IMR-90 (cell line): Measurements from ENCODE around the gene TGFB1. TPM values are rescaled to one million over a fixed set of nuclear protein-coding genes. Genes with fewer than 3 reads are reported as not detected.

Source experiments
- ATAC-seq: fragments of 200-7000 bp; cut with Tn5 transposase; 2 replicates; pipeline ENCODE4 v1.9.1; 2020; ENCODE audit warnings: low read depth, mild to moderate bottlenecking, moderate library complexity
- BruUV-seq: library from RNA; stranded (reverse); fragments of 400-500 nt; replicated peaks from 2 replicates; lab custom pipeline; 2021; lab: Mats Ljungman, UMichigan
- CTCF ChIA-PET: fragments of 300-600 bp; formaldehyde crosslinking; extraction: SDS; loops from one replicate; lab custom pipeline; 2021; ENCODE audit warnings: antibody characterized with exemption; lab: Yijun Ruan, JAX
- POLR2A ChIA-PET: fragments of 300-600 bp; sonication (Branson Sonifier 250); formaldehyde crosslinking; loops from one replicate; lab custom pipeline; 2022; ENCODE audit warnings: antibody characterized with exemption; ENCODE audit not compliant: unreplicated experiment; lab: Charles Lee
- DNase-seq: peaks from one replicate; pipeline ENCODE4 v3.0.0; 2013
- H2AFZ ChIP-seq: replicated peaks from 2 replicates; pipeline ENCODE3; 2013; ENCODE audit warnings: low read length, mild to moderate bottlenecking; ENCODE audit not compliant: poor library complexity
- H2AK5ac ChIP-seq: 2 replicates; pipeline ENCODE4 v1.6.1; 2013; ENCODE audit warnings: low read depth, low read length, inconsistent platforms
- H2AK9ac ChIP-seq: replicated peaks from 2 replicates; pipeline ENCODE3; 2013; ENCODE audit warnings: mild to moderate bottlenecking, low read depth, low read length, moderate library complexity; ENCODE audit not compliant: poor library complexity
- H2BK120ac ChIP-seq: 2 replicates; pipeline ENCODE4 v1.6.1; 2013; ENCODE audit warnings: low read depth, low read length, inconsistent platforms
- H2BK15ac ChIP-seq: 3 replicates; pipeline ENCODE4 v1.6.1; 2013; ENCODE audit warnings: low read depth, low read length, inconsistent platforms
- H2BK20ac ChIP-seq: 2 replicates; pipeline ENCODE4 v1.6.1; 2013; ENCODE audit warnings: low read depth, mild to moderate bottlenecking, inconsistent platforms, low read length, moderate library complexity
- H2BK5ac ChIP-seq: 2 replicates; pipeline ENCODE4 v1.6.1; 2013; ENCODE audit warnings: mild to moderate bottlenecking, low read depth, low read length, inconsistent platforms; ENCODE audit not compliant: poor library complexity, severe bottlenecking
- H3K14ac ChIP-seq: replicated peaks from 2 replicates; pipeline ENCODE4 v1.6.1; 2013; ENCODE audit warnings: low read depth, low read length, inconsistent platforms
- H3K18ac ChIP-seq: 2 replicates; pipeline ENCODE4 v1.6.1; 2013; ENCODE audit warnings: low read depth, low read length, control low read depth
- H3K23ac ChIP-seq: 2 replicates; pipeline ENCODE4 v1.6.1; 2013; ENCODE audit warnings: low read depth, low read length, inconsistent platforms
- H3K27ac ChIP-seq: 2 replicates; pipeline ENCODE4 v1.5.1; 2013; ENCODE audit warnings: mild to moderate bottlenecking, control low read depth, low read length; ENCODE audit not compliant: insufficient read depth
- H3K27me3 ChIP-seq: 2 replicates; pipeline ENCODE4 v1.6.1; 2013; ENCODE audit warnings: low read length; ENCODE audit not compliant: control insufficient read depth, insufficient read depth
- H3K36me3 ChIP-seq: 2 replicates; pipeline ENCODE4 v1.6.1; 2013; ENCODE audit warnings: low read length, mixed read lengths; ENCODE audit not compliant: control insufficient read depth, insufficient read depth
- H3K4ac ChIP-seq: 2 replicates; pipeline ENCODE4 v1.6.1; 2013; ENCODE audit warnings: low read depth, low read length, inconsistent platforms
- H3K4me1 ChIP-seq: 2 replicates; pipeline ENCODE4 v1.6.1; 2013; ENCODE audit warnings: low read length, mixed read lengths; ENCODE audit not compliant: control insufficient read depth, insufficient read depth
- H3K4me2 ChIP-seq: 2 replicates; pipeline ENCODE4 v1.6.1; 2013; ENCODE audit warnings: low read depth, mild to moderate bottlenecking, control low read depth, low read length, moderate library complexity
- H3K4me3 ChIP-seq: 2 replicates; pipeline ENCODE4 v1.5.1; 2013; ENCODE audit warnings: low read depth, mild to moderate bottlenecking, control low read depth, low read length, moderate library complexity; ENCODE audit not compliant: insufficient read depth
- H3K56ac ChIP-seq: 2 replicates; pipeline ENCODE4 v1.6.1; 2013; ENCODE audit warnings: low read length, inconsistent platforms; ENCODE audit not compliant: insufficient read depth; ENCODE audit errors: extremely low read depth
- H3K79me1 ChIP-seq, 2 experiments: 2 replicates each; pipeline ENCODE4 v1.6.1; 2013; ENCODE audit warnings: low read length in 2 of 2, inconsistent platforms in 1 of 2, low read depth in 1 of 2
- H3K9ac ChIP-seq: 2 replicates; pipeline ENCODE4 v1.6.1; 2013; ENCODE audit warnings: low read depth, low read length, control low read depth
- H3K9me1 ChIP-seq: 2 replicates; pipeline ENCODE4 v1.6.1; 2013; ENCODE audit warnings: low read length, inconsistent platforms; ENCODE audit not compliant: insufficient read depth
- H3K9me3 ChIP-seq: 2 replicates; pipeline ENCODE4 v1.6.1; 2013; ENCODE audit warnings: low read length; ENCODE audit not compliant: control insufficient read depth, insufficient read depth
- H4K20me1 ChIP-seq: 2 replicates; pipeline ENCODE4 v1.6.1; 2013; ENCODE audit warnings: low read length, inconsistent platforms; ENCODE audit not compliant: insufficient read depth
- H4K5ac ChIP-seq: 2 replicates; pipeline ENCODE4 v1.6.1; 2013; ENCODE audit warnings: mild to moderate bottlenecking, low read depth, low read length, control low read depth
- H4K8ac ChIP-seq, 2 experiments: 2 replicates each; pipeline ENCODE4 v1.6.1; 2013; ENCODE audit warnings: low read depth in 2 of 2, low read length in 2 of 2, control low read depth in 1 of 2, inconsistent platforms in 1 of 2
- H4K91ac ChIP-seq: 2 replicates; pipeline ENCODE4 v1.6.1; 2013; ENCODE audit warnings: low read depth, low read length, inconsistent platforms; ENCODE audit not compliant: insufficient read depth
- BHLHE40 ChIP-seq: fragments of 150-350 bp; IDR thresholded peaks from 2 replicates; pipeline ENCODE4 v1.6.1; 2016; ENCODE audit warnings: mild to moderate bottlenecking, low read depth, low read length
- CEBPB ChIP-seq: IDR thresholded peaks from 2 replicates; pipeline ENCODE4 v1.6.1; 2012; ENCODE audit warnings: low read depth, low read length, improper control_type of control experiment
- CHD1 ChIP-seq: IDR thresholded peaks from 2 replicates; pipeline ENCODE4 v1.6.1; 2012; ENCODE audit warnings: low read depth, low read length, improper control_type of control experiment
- FOS ChIP-seq: fragments of 150-350 bp; IDR thresholded peaks from 2 replicates; pipeline ENCODE4 v1.6.1; 2016; ENCODE audit warnings: low read depth, low read length
- MAFK ChIP-seq: IDR thresholded peaks from 2 replicates; pipeline ENCODE4 v1.6.1; 2012; ENCODE audit warnings: low read depth, low read length, improper control_type of control experiment
- MAZ ChIP-seq: IDR thresholded peaks from 2 replicates; pipeline ENCODE4 v1.6.1; 2012; ENCODE audit warnings: low read depth, mild to moderate bottlenecking, low read length, improper control_type of control experiment, moderate library complexity, borderline replicate concordance
- MXI1 ChIP-seq: IDR thresholded peaks from 2 replicates; pipeline ENCODE4 v1.6.1; 2012; ENCODE audit warnings: low read depth, mild to moderate bottlenecking, low read length, moderate library complexity, borderline replicate concordance
- NFE2L2 ChIP-seq: fragments of 150-350 bp; IDR thresholded peaks from 2 replicates; pipeline ENCODE4 v1.6.1; 2016; ENCODE audit warnings: low read depth, mild to moderate bottlenecking, low read length
- POLR2A ChIP-seq: IDR thresholded peaks from 2 replicates; pipeline ENCODE4 v1.6.1; 2012; ENCODE audit warnings: mild to moderate bottlenecking, low read depth, low read length
- RAD21 ChIP-seq: IDR thresholded peaks from 2 replicates; pipeline ENCODE4 v1.6.1; 2012; ENCODE audit warnings: low read length, improper control_type of control experiment
- RCOR1 ChIP-seq: IDR thresholded peaks from 2 replicates; pipeline ENCODE4 v1.6.1; 2012; ENCODE audit warnings: mild to moderate bottlenecking, low read length, improper control_type of control experiment; ENCODE audit not compliant: insufficient replicate concordance
- RFX5 ChIP-seq: IDR thresholded peaks from 2 replicates; pipeline ENCODE4 v1.8.0; 2012; ENCODE audit warnings: low read depth, mild to moderate bottlenecking, low read length, moderate library complexity
- SMC3 ChIP-seq: fragments of 150-350 bp; IDR thresholded peaks from 2 replicates; pipeline ENCODE4 v1.6.1; 2016; ENCODE audit warnings: low read depth, mild to moderate bottlenecking, antibody characterized with exemption, low read length, moderate library complexity
- WGBS, 2 experiments: methylation state at CpG; one replicate each; pipeline versions ENCODE4 v1.1.5 to v1.1.7; 2013; ENCODE audit warnings: missing lambda C conversion rate in 2 of 2; ENCODE audit not compliant: insufficient read length in 1 of 2; ENCODE audit errors: extremely low coverage in 2 of 2; 5-methylcytosine and 5-hydroxymethylcytosine counted together
- dilution Hi-C: fragments of 300-500 bp; cut with HindIII; formaldehyde crosslinking; loops from one replicate; pipeline ENCODE4 v1.14.3; 2018; ENCODE audit warnings: low sequenced_read_pairs; ENCODE audit not compliant: unreplicated experiment
- in situ Hi-C: fragments of 300-500 bp; cut with MboI; formaldehyde crosslinking; loops from 3 replicates; pipeline ENCODE4 v1.14.3; 2019; ENCODE audit warnings: low sequenced_read_pairs, inconsistent platforms, mixed read lengths
- intact Hi-C: fragments of 100-400 bp; cut with micrococcal nuclease; formaldehyde crosslinking; loops from 2 replicates; pipeline ENCODE4 v1.10.0; 2022
- polyA plus RNA-seq, 3 experiments: library from polyadenylated mRNA; depleted of rRNA; stranded (reverse); fragments of >200 nt; gene quantifications; 2 replicates each; pipeline ENCODE4 v1.2.3, GENCODE V29; 2012; ENCODE audit warnings: low replicate concordance in 1 of 3
- total RNA-seq: library from RNA; depleted of rRNA; stranded (reverse); fragments of >200 nt; gene quantifications from 2 replicates; pipeline ENCODE4 v1.2.3, GENCODE V29; 2012
- TF ChIP-seq, protein P1 (sequence below): fragments of 150-350 bp; IDR thresholded peaks from 2 replicates; pipeline ENCODE4 v1.6.1; 2016; ENCODE audit warnings: low read depth, mild to moderate bottlenecking, low read length, moderate library complexity, borderline replicate concordance
- TF ChIP-seq, protein P2 (sequence below): fragments of 150-350 bp; IDR thresholded peaks from 2 replicates; pipeline ENCODE4 v1.6.1; 2017; ENCODE audit warnings: mild to moderate bottlenecking, antibody characterized with exemption, low read length, low read depth
- TF ChIP-seq, protein P3 (sequence below): conservative IDR thresholded peaks from 2 replicates; pipeline ENCODE4 v1.5.1; 2012; ENCODE audit warnings: mild to moderate bottlenecking, low read depth, low read length, improper control_type of control experiment

TGFB1 gene
- total and polyA plus RNA-seq, 2 of the 4 experiments (the other 2 are of a cell fraction), result 3.2 to 26.7 TPM

DNA sequence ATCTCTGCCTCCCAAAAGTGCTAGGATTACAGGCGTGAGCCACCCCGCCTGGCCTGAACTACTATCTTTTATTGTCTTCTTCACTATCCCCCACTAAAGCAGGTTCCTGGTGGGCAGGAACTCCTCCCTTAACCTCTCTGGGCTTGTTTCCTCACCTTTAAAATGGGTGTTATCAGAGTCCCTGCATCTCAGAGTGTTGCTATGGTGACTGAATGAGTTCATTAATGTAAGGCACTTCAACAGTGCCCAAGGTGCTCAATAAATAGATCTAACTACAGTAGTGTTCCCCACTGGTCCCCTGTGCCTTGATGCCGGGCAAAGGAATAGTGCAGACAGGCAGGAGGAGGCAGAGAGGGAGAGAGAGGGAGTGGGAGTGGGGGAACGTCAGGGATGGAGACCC, 23.2 kb downstream of the TGFB1 start:
- intact Hi-C loops (no loop called here), in situ Hi-C loops (no loop called here), dilution Hi-C loops (no loop called here)
- H3K9me1 ChIP-seq, result peaks cover 20% of the 10 kb centered on the region
- no peak overlapping the region for H2BK20ac ChIP-seq
- peaks cover 44% of the 10 kb centered on the region for H3K36me3 ChIP-seq
- ChIA-PET CTCF (no interaction called here), POLR2A (no interaction called here)
- no peak overlapping the region for H2AK5ac ChIP-seq
- no peak overlapping the region for H2AFZ ChIP-seq
- H2AK9ac ChIP-seq, result no peak overlapping the region
- TF ChIP-seq RCOR1 (no peak), MAZ (no peak), CEBPB (no peak), FOS (no peak), BHLHE40 (no peak), RAD21 (no peak), NFE2L2 (no peak), RFX5 (no peak), POLR2A (no peak; the same call in 1 of the 2 replicates), MXI1 (no peak), MAFK (no peak), SMC3 (no peak), CHD1 (no peak)
- TF ChIP-seq, protein P1, sequence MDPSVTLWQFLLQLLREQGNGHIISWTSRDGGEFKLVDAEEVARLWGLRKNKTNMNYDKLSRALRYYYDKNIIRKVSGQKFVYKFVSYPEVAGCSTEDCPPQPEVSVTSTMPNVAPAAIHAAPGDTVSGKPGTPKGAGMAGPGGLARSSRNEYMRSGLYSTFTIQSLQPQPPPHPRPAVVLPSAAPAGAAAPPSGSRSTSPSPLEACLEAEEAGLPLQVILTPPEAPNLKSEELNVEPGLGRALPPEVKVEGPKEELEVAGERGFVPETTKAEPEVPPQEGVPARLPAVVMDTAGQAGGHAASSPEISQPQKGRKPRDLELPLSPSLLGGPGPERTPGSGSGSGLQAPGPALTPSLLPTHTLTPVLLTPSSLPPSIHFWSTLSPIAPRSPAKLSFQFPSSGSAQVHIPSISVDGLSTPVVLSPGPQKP, result no peak
- TF ChIP-seq, protein P2, sequence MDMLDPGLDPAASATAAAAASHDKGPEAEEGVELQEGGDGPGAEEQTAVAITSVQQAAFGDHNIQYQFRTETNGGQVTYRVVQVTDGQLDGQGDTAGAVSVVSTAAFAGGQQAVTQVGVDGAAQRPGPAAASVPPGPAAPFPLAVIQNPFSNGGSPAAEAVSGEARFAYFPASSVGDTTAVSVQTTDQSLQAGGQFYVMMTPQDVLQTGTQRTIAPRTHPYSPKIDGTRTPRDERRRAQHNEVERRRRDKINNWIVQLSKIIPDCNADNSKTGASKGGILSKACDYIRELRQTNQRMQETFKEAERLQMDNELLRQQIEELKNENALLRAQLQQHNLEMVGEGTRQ, result no peak
- TF ChIP-seq, protein P3, sequence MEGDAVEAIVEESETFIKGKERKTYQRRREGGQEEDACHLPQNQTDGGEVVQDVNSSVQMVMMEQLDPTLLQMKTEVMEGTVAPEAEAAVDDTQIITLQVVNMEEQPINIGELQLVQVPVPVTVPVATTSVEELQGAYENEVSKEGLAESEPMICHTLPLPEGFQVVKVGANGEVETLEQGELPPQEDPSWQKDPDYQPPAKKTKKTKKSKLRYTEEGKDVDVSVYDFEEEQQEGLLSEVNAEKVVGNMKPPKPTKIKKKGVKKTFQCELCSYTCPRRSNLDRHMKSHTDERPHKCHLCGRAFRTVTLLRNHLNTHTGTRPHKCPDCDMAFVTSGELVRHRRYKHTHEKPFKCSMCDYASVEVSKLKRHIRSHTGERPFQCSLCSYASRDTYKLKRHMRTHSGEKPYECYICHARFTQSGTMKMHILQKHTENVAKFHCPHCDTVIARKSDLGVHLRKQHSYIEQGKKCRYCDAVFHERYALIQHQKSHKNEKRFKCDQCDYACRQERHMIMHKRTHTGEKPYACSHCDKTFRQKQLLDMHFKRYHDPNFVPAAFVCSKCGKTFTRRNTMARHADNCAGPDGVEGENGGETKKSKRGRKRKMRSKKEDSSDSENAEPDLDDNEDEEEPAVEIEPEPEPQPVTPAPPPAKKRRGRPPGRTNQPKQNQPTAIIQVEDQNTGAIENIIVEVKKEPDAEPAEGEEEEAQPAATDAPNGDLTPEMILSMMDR, result no peak
- no peaks in the 10 kb centered on the region for H3K27me3 ChIP-seq
- H3K23ac ChIP-seq, result no peak overlapping the region
- no peak overlapping the region for H3K4me2 ChIP-seq
- H4K91ac ChIP-seq, result no peak overlapping the region
- H3K56ac ChIP-seq, result no peak overlapping the region
- H3K18ac ChIP-seq, result no peak overlapping the region
- H3K27ac ChIP-seq, result no peak overlapping the region
- DNase-seq (no peak), ATAC-seq (no peak)
- H3K4me1 ChIP-seq, result peaks cover 29% of the 10 kb centered on the region
- no peaks in the 10 kb centered on the region for H3K9me3 ChIP-seq
- H2BK15ac ChIP-seq, result no peak overlapping the region
- peaks cover 27% of the 10 kb centered on the region for H4K20me1 ChIP-seq
- H2BK5ac ChIP-seq, result no peak overlapping the region
- H4K8ac ChIP-seq, result no peak overlapping the region
- no peak overlapping the region for H3K9ac ChIP-seq
- no peak overlapping the region for H3K4ac ChIP-seq
- no peak overlapping the region for H3K4me3 ChIP-seq
- BruUV-seq, result no TSS peak
- no peak overlapping the region for H3K14ac ChIP-seq
- H4K5ac ChIP-seq, result no peak overlapping the region
- H2BK120ac ChIP-seq, result no peak overlapping the region
- WGBS, 2 experiments, result no CpG with 5 or more reads among the region's 4 CpGs
- peaks cover 23 to 58% of the 10 kb centered on the region in 2 experiments for H3K79me1 ChIP-seq
